ENCODE results near the gene LUC7L2.
"Not testable (repeated sequence)": the region's sequence is repeated elsewhere in the genome, so short reads cannot be mapped to it uniquely, and the experiment has no call there.

GRCh38 chr7:139429735-139430134 lies 70.0 kb downstream of the LUC7L2 start:
- TF ChIP-seq CTCF, POLR2AphosphoS5, POLR2A (IDR thresholded peaks at IDR 0.05): not testable (repeated sequence)
